Stimulated activated naive CD4-positive, alpha-beta T cell (primary cell): ENCODE results near the gene HELZ2.

Experiments used
- DNase-seq, 6 experiments: peaks; one replicate each; lab custom pipeline; 2025; lab: John Stamatoyannopoulos, UW

HELZ2 gene

DNA sequence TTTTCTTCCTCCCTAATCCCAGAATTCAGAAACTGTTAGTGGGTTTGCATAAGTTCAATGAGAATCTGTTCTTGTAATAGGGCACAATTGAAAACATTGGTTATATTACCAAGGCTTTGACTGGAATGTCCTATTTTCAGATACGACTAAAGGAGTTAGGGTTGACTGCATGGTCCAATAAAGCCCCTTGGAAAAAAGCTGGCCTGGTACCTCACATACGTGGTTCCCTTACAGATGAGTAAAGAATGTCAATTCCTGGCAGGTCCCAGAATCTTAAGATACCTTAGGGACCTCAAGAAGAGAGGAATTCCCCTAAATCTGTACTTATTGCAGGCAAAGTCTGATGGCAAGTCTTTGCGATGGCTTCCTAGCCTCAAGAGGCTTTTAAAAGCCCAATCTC, 48.9 kb downstream of the HELZ2 start:
- peak in 1 of 6 experiments; percentile 48 for DNase-seq
